CD4-positive, alpha-beta memory T cell (primary cell): ENCODE data around the gene MTHFD2L. TPM values are rescaled to one million over a fixed set of nuclear protein-coding genes. Genes with fewer than 3 reads are reported as not detected.
"Not testable (repeated sequence)": the region's sequence is repeated elsewhere in the genome, so short reads cannot be mapped to it uniquely, and the experiment has no call there.

Experiments
- CTCF ChIA-PET: fragments of 350-600 bp; sonication (Branson Sonifier 250); formaldehyde crosslinking; loops from one replicate; lab custom pipeline; 2021; ENCODE audit warnings: inconsistent platforms; ENCODE audit not compliant: partially characterized antibody; lab: Charles Lee
- POLR2A ChIA-PET: fragments of 350-600 bp; sonication (Branson Sonifier 250); formaldehyde crosslinking; loops from one replicate; lab custom pipeline; 2021; ENCODE audit not compliant: partially characterized antibody; lab: Charles Lee
- DNase-seq, 5 donors: peaks; one replicate each; pipeline versions ENCODE4 v3.0.0 to v3.0.0-alpha.2; 2020 to 2022; ENCODE audit warnings: mixed read lengths in 1 of 5
- H3K27ac ChIP-seq: one replicate; pipeline ENCODE4 v1.7.0; 2013; ENCODE audit warnings: low read depth, low read length
- H3K27me3 ChIP-seq: 2 replicates; pipeline ENCODE4 v1.7.0; 2013; ENCODE audit warnings: mild to moderate bottlenecking, low read length, moderate library complexity; ENCODE audit not compliant: insufficient read depth
- H3K36me3 ChIP-seq: 2 replicates; pipeline ENCODE4 v1.7.0; 2013; ENCODE audit warnings: mild to moderate bottlenecking, low read length, moderate library complexity; ENCODE audit not compliant: insufficient read depth
- H3K4me1 ChIP-seq: 2 replicates; pipeline ENCODE4 v1.7.0; 2013; ENCODE audit warnings: mild to moderate bottlenecking, low read length, moderate library complexity; ENCODE audit not compliant: insufficient read depth
- H3K4me3 ChIP-seq, 2 donors: one replicate each; pipeline ENCODE4 v1.7.0; 2013; ENCODE audit warnings: low read length in 2 of 2, mild to moderate bottlenecking in 1 of 2
- H3K9me3 ChIP-seq, 2 donors: one replicate each; pipeline ENCODE4 v1.7.0; 2013; ENCODE audit warnings: low read length in 2 of 2, control low read depth in 1 of 2; ENCODE audit not compliant: control insufficient read depth in 1 of 2
- H3K27ac Mint-ChIP-seq, 7 donors: one replicate each; pipeline ENCODE4 v1.8.0; 2020 to 2021; ENCODE audit warnings: mixed read lengths in 7 of 7, mild to moderate bottlenecking in 6 of 7, inconsistent platforms in 3 of 7, moderate library complexity in 3 of 7
- H3K27me3 Mint-ChIP-seq, 2 donors: one replicate each; pipeline ENCODE4 v1.8.0; 2020 to 2021; ENCODE audit warnings: mixed read lengths in 2 of 2
- H3K36me3 Mint-ChIP-seq, 2 donors: one replicate each; pipeline ENCODE4 v1.8.0; 2020 to 2021; ENCODE audit warnings: mixed read lengths in 2 of 2, inconsistent platforms in 1 of 2, mild to moderate bottlenecking in 1 of 2
- H3K4me1 Mint-ChIP-seq, 4 donors: one replicate each; pipeline ENCODE4 v1.8.0; 2020 to 2021; ENCODE audit warnings: mixed read lengths in 4 of 4, mild to moderate bottlenecking in 1 of 4
- H3K4me3 Mint-ChIP-seq, 8 donors: one replicate each; pipeline ENCODE4 v1.8.0; 2020 to 2021; ENCODE audit warnings: mixed read lengths in 8 of 8, mild to moderate bottlenecking in 7 of 8, moderate library complexity in 6 of 8, inconsistent platforms in 3 of 8
- H3K9me3 Mint-ChIP-seq, 8 donors: one replicate each; pipeline ENCODE4 v1.8.0; 2020 to 2021; ENCODE audit warnings: mixed read lengths in 8 of 8, mild to moderate bottlenecking in 5 of 8, inconsistent platforms in 3 of 8, moderate library complexity in 1 of 8
- intact Hi-C: fragments of 100-400 bp; cut with micrococcal nuclease; formaldehyde crosslinking; loops from one replicate; pipeline ENCODE4 v1.15.1; 2023
- polyA plus RNA-seq, 2 donors: library from polyadenylated mRNA; unstranded; fragments of 300-500 nt; fragmentation: Illumina TruSeq; gene quantifications; one replicate each; pipeline ENCODE4 v1.2.3, GENCODE V29; 2021
- total RNA-seq, 2 experiments: library from RNA; stranded (reverse); gene quantifications; one replicate each; pipeline ENCODE4 v1.2.3, GENCODE V29; 2021

Gene MTHFD2L
- total and polyA plus RNA-seq, 4 experiments from 2014 or later, result 3.6 to 7.6 (median 6.0) TPM

DNA sequence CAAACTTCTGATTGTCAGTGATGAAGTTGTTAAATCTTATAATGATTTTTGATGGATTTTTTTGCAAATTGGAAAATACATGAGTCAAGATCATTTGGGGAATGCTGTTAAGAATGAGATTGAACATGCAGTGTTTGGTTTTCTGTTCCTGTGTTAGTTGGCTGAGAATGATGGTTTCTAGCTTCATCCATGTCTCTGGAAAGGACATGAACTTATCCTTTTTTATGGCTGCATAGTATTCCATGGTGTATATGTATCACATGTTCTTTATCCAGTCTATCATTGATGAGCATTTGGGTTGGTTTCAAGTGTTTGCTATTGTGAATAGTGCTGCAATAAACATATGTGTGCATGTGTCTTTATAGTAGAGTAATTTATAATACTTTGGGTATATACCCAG, 182.5 kb downstream of the MTHFD2L start:
- H3K4me1 Mint-ChIP-seq, H3K27me3 ChIP-seq, CTCF ChIA-PET, H3K4me3 ChIP-seq, H3K4me3 Mint-ChIP-seq, H3K27me3 Mint-ChIP-seq, H3K27ac Mint-ChIP-seq, H3K27ac ChIP-seq, H3K4me1 ChIP-seq, H3K9me3 ChIP-seq, H3K36me3 ChIP-seq, intact Hi-C loops, H3K36me3 Mint-ChIP-seq, DNase-seq, POLR2A ChIA-PET: not testable (repeated sequence)
- peaks cover 3 to 38% (median 29%) of the 10 kb centered on the region in 8 donors for H3K9me3 Mint-ChIP-seq

DNA sequence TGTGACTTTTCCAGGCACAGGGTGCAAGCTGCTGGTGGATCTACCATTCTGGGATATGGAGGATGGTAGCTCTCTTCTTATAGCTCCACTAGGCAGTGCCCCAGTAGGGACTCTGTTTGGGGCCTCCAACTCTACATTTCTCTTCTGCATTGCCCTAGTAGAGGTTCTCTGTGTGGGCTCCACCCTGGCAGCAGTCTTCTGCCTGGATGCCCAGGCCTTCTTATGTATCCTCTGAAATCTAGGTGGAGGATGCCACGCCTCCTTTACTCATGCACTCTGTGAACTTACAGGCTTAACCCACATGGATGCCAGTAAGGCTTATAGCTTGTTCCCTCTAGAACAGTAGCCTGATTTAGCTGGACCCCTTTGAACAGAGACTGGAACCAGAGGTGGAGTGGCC, 186.1 kb downstream of the MTHFD2L start:
- Mint-ChIP-seq H3K4me3 (no peak overlapping the region), H3K4me1 (no peaks in the 10 kb centered on the region), H3K27me3 (peaks cover 2 to 7% of the 10 kb centered on the region in 2 donors), H3K9me3 (peaks cover 3 to 39% (median 29%) of the 10 kb centered on the region in 8 donors), H3K27ac (no peak overlapping the region), H3K36me3 (no peaks in the 10 kb centered on the region)
- DNase-seq, result no peak
- Histone ChIP-seq H3K4me3 (no peak overlapping the region), H3K27ac (no peak overlapping the region), H3K9me3 (no peaks in the 10 kb centered on the region), H3K36me3 (no peaks in the 10 kb centered on the region), H3K27me3 (no peaks in the 10 kb centered on the region), H3K4me1 (no peaks in the 10 kb centered on the region)
- POLR2A ChIA-PET, result no interaction called here
- intact Hi-C loops, result no loop called here
- CTCF ChIA-PET, result no interaction called here

Other genes with a start within 250 kb of the MTHFD2L start
- gene PF4, start 176.1 kb upstream of the MTHFD2L start, total RNA-seq, result not detected
- gene PF4, start 176.1 kb upstream of the MTHFD2L start, polyA plus RNA-seq, result under 1 TPM in 1 of 2 donors, not detected in 1; 0.77 TPM
- not detected for gene PPBP, start 169.9 kb upstream of the MTHFD2L start, total RNA-seq
- under 1 TPM in 1 of 2 donors, not detected in 1; 0.40 TPM for gene PPBP, start 169.9 kb upstream of the MTHFD2L start, polyA plus RNA-seq
- not detected for gene CXCL5, start 159.4 kb upstream of the MTHFD2L start, total RNA-seq
- not detected for gene CXCL5, start 159.4 kb upstream of the MTHFD2L start, polyA plus RNA-seq
- not detected for gene CXCL3, start 119.4 kb upstream of the MTHFD2L start, total RNA-seq
- gene CXCL3, start 119.4 kb upstream of the MTHFD2L start, polyA plus RNA-seq, result not detected
- gene CXCL2, start 58.9 kb upstream of the MTHFD2L start, total RNA-seq, result under 1 TPM in 1 of 2 experiments, not detected in 1; 0.42 TPM
- not detected for gene CXCL2, start 58.9 kb upstream of the MTHFD2L start, polyA plus RNA-seq
- gene EPGN, start 150.4 kb downstream of the MTHFD2L start, total RNA-seq, result under 1 TPM in 1 of 2 experiments, not detected in 1; 0.96 TPM
- not detected for gene EPGN, start 150.4 kb downstream of the MTHFD2L start, polyA plus RNA-seq
- not detected for gene EREG, start 207.0 kb downstream of the MTHFD2L start, total RNA-seq
- gene EREG, start 207.0 kb downstream of the MTHFD2L start, polyA plus RNA-seq, result not detected